GM21447 (cell line): ENCODE data around the gene COMP.

Experiments used
- ATAC-seq: cut with Tn5 transposase; IDR thresholded peaks from one replicate; pipeline ENCODE4 v1.9.1; 2021; ENCODE audit not compliant: unreplicated experiment

COMP gene

GRCh38 chr19:18770663-18771327 is 20.3 kb downstream of the COMP start:
- ATAC-seq = no peak

DNA sequence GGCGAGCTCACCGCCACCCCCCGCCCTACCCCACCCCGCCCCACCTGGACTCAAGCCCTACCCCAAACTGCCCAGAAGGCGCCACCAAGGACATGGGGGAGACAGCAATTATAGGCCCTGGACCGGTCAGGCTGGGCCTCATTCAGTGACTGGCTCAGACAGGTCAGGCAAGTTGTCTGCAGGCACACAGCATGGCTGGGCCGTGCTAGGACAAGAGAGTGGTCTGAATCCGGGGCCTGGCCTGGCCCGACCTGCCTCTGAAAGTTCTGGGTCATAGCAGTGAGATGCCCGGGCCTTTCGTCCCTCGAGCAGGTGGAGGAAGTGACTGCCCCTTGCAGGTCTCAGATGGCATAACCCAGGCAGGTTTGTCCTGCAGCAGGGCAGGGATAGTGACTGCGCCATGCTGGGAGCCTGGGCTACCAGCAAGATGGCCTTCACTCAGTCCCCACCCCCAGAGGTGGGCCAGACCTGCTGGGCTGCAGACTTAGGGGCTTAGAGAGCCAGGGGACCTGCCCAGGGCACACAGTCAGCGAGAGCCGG is 21.0 kb downstream of the COMP start:
- ATAC-seq = no peak

- no peak for ATAC-seq
Measured at GRCh38 chr19:18768997-18769891, 21.9 kb downstream of the COMP start.

- no peak for ATAC-seq
Measured at GRCh38 chr19:18768046-18768771, 22.9 kb downstream of the COMP start.

GRCh38 chr19:18765224-18765623 is 25.9 kb downstream of the COMP start:
- no peak for ATAC-seq

DNA sequence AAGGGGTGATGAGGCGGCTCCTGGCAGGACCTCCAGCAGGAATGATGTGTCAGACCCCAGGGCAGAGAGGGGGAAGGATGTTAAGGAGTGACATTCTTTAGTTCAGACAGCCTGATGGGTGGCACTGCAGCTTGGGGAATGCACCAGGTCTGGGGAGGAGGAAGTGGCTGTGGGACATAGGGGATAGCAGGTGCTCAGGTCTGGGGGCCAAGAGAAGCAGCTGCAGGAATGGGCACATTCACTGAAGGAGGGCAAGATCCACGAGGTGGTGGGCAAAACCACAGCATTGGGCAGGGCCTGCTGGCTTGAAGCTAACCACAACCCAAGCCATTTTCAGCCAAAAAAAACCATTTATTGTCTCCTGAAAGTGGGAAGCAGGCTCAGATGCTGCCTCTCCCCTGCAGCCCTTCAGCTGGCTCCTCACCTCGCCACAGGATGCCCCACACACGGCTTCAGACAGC is 26.5 kb downstream of the COMP start:
- ATAC-seq = no peak

DNA sequence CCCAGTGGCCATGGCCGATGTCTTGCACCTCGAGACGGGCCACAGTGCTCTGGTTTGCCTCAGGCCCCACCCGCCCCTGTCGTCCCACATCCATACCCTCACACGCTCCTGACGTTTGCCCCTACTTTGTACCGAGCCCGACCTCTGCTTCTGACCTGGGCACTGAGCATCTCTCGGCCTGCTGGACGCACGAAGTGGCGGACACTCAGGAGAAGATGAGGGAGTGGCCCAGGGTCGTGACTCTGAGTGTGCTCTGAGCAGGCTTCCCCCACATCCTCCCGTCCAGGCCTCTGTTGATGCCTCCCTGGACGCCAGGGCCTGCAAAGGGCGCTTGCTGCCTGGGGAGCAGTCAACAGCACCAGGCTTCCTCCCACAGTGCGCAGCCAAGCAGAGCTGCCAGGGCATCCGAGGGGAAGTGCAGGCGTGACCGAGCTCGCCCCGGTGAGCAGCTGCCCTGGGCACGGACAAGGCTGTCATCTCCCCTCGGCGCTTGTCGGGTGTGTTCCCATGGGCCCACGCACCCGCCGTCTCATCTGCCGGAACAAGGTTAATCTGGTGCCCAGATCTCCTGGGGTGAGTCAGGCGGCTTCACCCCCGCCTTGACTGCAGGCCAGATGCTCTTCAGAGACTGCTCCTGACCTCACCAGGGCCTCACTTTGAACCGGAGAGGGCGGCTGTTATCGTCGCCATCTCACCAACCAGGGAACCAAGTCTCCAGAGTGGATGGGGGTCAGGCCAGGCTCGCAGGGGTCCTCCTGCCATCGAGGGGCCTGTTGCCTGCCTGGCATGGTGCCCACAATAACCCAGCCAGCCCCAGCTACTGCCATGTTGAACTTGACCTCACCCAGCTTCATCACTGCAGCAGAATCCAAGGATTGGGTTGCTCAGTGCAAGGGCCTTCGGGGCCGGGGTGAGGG is 27.2 kb downstream of the COMP start:
- ATAC-seq = no peak

- no peak for ATAC-seq
Measured at GRCh38 chr19:18762125-18763023, 28.7 kb downstream of the COMP start.

DNA sequence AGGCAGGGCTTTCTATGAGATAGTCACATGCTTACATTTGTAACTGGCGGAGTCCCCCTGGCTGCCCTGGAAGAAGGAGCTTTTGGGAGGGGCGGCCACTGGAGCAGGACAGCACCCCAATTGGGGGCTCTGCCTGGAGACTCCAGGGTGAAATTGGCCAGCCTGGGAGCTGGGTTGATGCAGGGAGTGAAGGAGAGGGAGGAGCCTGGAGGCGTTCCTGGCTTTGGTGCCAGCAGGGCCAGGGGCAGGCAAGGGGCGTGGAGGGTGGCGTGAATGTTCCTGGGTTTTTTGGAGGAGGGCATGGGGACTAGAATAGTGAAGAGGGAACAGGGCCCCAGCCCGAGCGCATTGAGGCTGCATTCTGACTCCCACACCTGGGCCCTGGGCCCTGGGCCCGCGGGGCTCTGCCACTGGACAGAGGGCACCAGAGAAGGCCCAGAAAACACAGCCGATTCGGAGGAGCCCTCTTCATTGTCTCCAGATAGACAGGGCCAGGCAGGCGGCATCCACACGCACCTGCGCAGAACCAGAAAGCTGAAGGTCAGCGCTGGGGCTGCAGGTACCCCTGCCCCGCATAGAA is 29.5 kb downstream of the COMP start:
- ATAC-seq = no peak

DNA sequence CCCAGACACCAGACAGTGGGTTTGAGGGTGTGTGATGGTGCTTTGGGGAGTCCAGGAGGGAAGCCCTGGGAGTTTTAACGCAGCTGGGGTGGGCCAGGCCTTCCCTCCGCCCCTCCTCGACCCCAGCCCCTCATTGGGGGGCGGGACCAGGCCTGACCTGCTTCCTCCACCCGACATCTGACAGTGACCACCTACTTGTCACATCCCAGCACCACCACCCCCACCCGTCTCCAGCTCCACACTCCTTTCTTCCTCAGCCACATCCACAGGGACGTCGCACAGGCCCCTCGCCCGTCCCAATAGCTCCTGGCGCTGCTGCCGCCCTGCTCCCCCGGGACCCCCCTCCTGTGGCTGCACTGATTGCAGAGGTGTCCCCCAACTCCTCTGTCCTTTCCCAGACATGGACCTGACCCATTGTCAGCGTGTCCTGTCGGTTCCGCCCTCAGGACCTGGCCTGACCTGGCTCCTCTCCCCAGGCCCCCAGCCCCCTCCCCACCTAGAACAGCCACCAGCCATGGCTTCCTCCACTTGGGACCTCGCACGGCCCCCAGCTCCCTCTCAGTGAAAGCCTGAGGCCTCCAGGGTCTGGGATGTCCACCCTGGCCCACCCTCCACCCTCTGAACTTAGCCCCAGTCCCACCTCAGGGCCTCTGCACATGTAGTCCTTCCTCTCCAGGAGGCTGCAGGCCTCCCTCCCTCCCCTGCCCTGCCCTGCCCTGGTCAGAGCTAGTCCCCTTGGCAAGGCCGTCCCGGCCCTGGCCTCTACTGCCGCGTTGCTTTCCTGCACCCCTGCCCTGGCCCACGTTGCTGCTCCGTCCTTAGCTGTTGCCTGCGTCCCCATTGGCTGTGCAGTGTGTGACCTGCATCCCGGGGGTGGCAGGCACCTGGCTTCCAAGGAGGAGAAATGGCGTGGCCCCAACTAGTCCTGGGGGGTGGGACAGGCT is 30.4 kb downstream of the COMP start:
- no peak for ATAC-seq

DNA sequence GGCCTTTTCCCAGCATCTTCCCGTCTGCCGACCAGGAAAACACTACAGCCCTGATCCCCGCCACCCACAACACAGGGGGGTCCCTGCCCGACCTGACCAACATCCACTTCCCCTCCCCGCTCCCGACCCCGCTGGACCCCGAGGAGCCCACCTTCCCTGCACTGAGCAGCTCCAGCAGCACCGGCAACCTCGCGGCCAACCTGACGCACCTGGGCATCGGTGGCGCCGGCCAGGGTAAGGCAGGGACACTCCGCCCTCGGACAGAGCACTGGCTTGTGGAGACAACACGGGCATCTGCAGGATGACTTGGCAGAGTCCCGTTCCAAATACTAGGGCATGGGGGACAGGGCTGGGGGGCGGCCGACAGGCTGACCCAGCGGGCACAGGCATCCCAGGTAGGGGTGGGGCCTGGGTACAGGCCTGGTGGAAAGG is 31.1 kb downstream of the COMP start:
- ATAC-seq = no peak

GRCh38 chr19:18759304-18759994 is 31.7 kb downstream of the COMP start:
- ATAC-seq = no peak

DNA sequence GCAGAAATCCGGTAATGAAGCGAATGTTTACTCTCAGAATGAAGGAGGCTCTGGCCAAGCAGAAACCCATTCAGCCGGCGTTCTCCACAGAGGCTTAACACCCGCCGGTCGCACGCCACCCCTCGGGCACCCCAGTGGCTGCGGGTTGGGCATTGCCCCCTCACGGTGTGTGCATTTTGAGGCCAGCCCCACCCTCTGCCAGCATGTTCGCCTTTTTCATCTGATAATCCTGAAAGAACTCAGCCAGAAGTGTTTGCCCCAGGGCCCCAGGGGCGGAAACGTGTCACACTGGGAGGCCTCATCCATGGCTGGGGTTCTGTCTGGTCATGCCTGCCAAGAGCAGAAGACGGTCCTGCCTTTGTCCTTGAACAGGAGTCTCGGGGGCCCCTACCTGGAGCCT is 34.2 kb downstream of the COMP start:
- ATAC-seq = no peak

- ATAC-seq = no peak
Measured at GRCh38 chr19:18754501-18754900, 36.6 kb downstream of the COMP start.

DNA sequence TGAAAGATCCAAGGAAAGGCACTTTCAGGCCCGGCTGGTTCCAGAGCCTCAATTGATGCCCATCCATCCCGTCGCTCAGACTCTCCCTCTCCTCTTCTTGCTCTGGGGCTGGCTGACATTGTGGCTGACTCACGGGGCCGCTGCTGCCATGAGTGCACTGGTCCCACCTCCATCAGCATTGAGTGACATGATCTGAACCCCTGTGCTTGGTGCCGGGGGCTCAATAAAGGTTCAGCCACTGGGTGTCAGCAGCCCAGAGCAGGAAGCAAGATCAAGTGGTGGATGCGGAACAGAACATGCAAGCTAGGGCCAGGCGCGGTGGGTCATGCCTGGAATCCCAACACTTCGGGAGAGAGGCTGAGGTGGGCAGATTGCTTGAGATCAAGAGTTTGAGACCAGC is 39.5 kb downstream of the COMP start:
- ATAC-seq = no peak

- no peak for ATAC-seq
Measured at GRCh38 chr19:18750295-18750970, 40.7 kb downstream of the COMP start.
